Right lobe of liver (tissue), 6 donors: ENCODE results near the gene TMEM54. TPM values are rescaled to one million over a fixed set of nuclear protein-coding genes. Genes with fewer than 3 reads are reported as not detected.

Experiments used
- ATAC-seq, 4 donors: fragments of 200-7000 bp; cut with Tn5 transposase; one replicate each; pipeline ENCODE4 v1.9.1; 2020; ENCODE audit warnings: mild to moderate bottlenecking in 4 of 4, moderate library complexity in 4 of 4
- DNase-seq, 3 donors: peaks; one replicate each; pipeline ENCODE4 v3.0.0-alpha.2; 2020
- H3K27ac ChIP-seq, 3 donors: fragments of 200-600 bp; one replicate each; pipeline ENCODE4 v1.8.0; 2022
- H3K27me3 ChIP-seq, 2 donors: fragments of 200-600 bp; one replicate each; pipeline ENCODE4 v1.8.0; 2022
- H3K36me3 ChIP-seq, 4 donors: fragments of 200-600 bp; sonication (generic) in 1 of 4; one replicate each; pipeline versions ENCODE4 v1.5.1 to v1.8.0; 2017 to 2022; ENCODE audit warnings: control low read depth in 1 of 4
- H3K4me1 ChIP-seq, 4 donors: fragments of 200-600 bp; sonication (generic) in 1 of 4; one replicate each; pipeline versions ENCODE4 v1.5.1 to v1.8.0; 2017 to 2022; ENCODE audit warnings: control low read depth in 1 of 4
- H3K4me3 ChIP-seq, 3 donors: fragments of 200-600 bp; one replicate each; pipeline ENCODE4 v1.8.0; 2022
- H3K9me3 ChIP-seq, 4 donors: fragments of 200-600 bp; sonication (generic) in 1 of 4; one replicate each; pipeline versions ENCODE4 v1.5.1 to v1.8.0; 2017 to 2022; ENCODE audit warnings: control low read depth in 1 of 4
- POLR2A ChIP-seq: fragments of 450-650 bp; IDR thresholded peaks from one replicate; pipeline ENCODE4 v1.6.1; 2017; ENCODE audit warnings: antibody characterized with exemption, mild to moderate bottlenecking
- WGBS: methylation state at CpG from one replicate; pipeline ENCODE4 v1.1.6; 2018; ENCODE audit warnings: low coverage, low lambda C conversion rate; ENCODE audit not compliant: insufficient coverage; ENCODE audit errors: missing lambda C conversion rate; 5-methylcytosine and 5-hydroxymethylcytosine counted together
- intact Hi-C, 2 donors: fragments of 100-400 bp; cut with DNase I; formaldehyde crosslinking; loops; one replicate each; pipeline versions ENCODE4 v1.11.2 to v1.14.1; 2022
- total RNA-seq, 6 experiments: library from RNA; depleted of rRNA in 2 of 6; stranded (reverse); fragments of >200 nt in 2 of 6; fragmentation: NEBNext Ultra II Directional in 3 of 6; extraction: Animal tissue kit (Norgen Biotek cat#: 25700) in 3 of 6; gene quantifications; one replicate each; pipeline versions ENCODE4 v1.1.0 to v1.2.4, GENCODE V29; 2016 to 2023
- TF ChIP-seq, protein P1 (sequence below), 4 donors: fragments of 200-600 bp in 3 of 4; fragments of 450-650 bp in 1 of 4; IDR thresholded peaks; one replicate each; pipeline versions ENCODE4 v1.5.1 to v1.8.0; 2016 to 2022; ENCODE audit warnings: antibody characterized with exemption in 4 of 4, mild to moderate bottlenecking in 2 of 4
- donor health status: DM: no; HTN: yes; CAD: no.
- donor health status: DM: no; HTN: no; CAD: no.
- donor health status: DM: no; HTN: no; CAD: no.
- donor health status: DM: no; HTN: yes; CAD: no.
- donor health status: DM: no; HTN: yes; CAD: no.

Gene TMEM54
- total RNA-seq, 6 experiments from 2014 or later = 3.9 to 14.4 (median 9.0) TPM

DNA sequence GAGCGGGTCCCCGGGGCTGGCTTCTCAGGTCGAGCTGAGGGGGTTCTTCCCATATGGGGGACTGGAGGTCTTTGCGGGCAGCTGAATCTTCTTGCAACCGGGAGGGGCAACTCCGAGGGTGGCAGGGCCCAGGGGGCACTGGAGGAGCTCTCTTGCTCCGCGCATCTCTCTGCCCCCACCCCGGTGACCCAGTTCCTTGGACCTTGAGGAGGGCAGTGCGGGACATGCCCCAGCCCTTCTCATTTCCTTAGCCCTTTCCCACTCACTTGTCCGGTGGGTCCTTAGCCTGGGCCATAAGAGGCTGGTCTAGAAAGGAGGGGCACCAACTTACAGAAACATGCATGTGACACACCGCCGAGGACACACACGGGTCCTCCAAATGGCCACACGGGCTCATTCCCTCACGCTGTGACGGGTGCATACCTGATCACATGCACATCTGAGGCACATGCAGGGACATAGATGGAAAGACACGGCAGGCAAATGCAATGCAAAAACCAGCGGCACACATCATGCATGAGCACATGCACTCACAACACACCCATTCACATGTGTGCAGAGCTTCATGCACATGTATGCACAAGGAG lies 14.3 kb downstream of the TMEM54 start:
- 20% methylated on average over 2 of the region's 19 CpGs for WGBS
- peak in 1 of 3 donors; percentile 6 for DNase-seq
- Histone ChIP-seq H3K4me1 (no peaks in the 10 kb centered on the region), H3K36me3 (no peaks in the 10 kb centered on the region), H3K4me3 (no peak overlapping the region), H3K9me3 (no peaks in the 10 kb centered on the region), H3K27me3 (peaks cover 0 to 16% of the 10 kb centered on the region in 2 donors), H3K27ac (no peak overlapping the region)
- TF ChIP-seq POLR2A = no peak
- TF ChIP-seq, protein P1, sequence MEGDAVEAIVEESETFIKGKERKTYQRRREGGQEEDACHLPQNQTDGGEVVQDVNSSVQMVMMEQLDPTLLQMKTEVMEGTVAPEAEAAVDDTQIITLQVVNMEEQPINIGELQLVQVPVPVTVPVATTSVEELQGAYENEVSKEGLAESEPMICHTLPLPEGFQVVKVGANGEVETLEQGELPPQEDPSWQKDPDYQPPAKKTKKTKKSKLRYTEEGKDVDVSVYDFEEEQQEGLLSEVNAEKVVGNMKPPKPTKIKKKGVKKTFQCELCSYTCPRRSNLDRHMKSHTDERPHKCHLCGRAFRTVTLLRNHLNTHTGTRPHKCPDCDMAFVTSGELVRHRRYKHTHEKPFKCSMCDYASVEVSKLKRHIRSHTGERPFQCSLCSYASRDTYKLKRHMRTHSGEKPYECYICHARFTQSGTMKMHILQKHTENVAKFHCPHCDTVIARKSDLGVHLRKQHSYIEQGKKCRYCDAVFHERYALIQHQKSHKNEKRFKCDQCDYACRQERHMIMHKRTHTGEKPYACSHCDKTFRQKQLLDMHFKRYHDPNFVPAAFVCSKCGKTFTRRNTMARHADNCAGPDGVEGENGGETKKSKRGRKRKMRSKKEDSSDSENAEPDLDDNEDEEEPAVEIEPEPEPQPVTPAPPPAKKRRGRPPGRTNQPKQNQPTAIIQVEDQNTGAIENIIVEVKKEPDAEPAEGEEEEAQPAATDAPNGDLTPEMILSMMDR (IDR thresholded peaks at IDR 0.05) = no peak
- no peak for ATAC-seq
- intact Hi-C loops = no loop called here

DNA sequence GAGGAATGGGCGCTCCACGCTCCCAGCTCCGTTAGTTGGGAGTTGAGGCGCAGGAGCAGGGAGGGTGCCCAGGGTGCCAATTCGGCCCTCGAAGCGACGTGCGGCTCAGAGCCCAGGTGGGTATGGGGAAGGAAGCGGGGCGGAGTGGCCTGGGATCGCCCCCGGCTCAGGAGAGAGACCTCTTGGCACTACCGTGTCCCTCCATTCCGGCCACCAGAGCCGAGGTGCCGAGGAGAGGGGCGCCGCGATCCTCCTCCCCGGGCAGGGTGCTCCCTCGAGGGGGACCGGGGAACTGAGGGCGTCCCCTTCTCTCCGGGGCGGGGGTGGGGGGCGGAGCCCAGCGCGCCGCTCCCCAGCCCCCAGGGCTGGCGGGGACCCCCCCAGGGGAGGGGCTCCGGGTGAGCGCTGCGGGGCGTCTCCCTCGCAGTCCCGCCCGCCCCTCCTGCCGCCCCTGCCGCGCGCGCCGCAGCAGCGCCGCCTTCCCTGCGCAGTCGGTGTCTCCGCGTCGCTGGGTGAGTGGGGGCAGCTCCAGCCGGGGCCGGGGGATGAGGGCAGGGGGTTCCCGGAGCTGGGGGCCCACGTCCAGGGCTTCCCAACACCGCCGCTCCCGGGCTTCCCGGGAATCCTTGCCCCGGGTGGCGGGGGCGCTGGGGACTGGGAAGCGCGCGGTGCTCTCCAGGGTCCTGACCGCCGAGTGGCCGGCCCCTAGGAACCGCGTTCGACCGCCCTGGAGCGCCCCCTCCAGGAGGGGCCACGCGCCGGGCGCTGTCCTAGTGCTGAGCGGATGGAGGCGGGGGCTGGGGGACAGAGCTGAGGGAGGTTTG lies 15.0 kb downstream of the TMEM54 start, which contains the start of gene HPCA:
Gene HPCA (plus strand): TSS at position 488 of the 824 bp plus-strand sequence. CDS start 2,408 bp downstream, outside the sequence.
- Histone ChIP-seq H3K4me1 (no peaks in the 10 kb centered on the region), H3K36me3 (no peaks in the 10 kb centered on the region), H3K27ac (no peak within 1 kb of the TSS), H3K9me3 (no peaks in the 10 kb centered on the region), H3K4me3 (no peak within 1 kb of the TSS), H3K27me3 (peaks cover 0 to 16% of the 10 kb centered on the region in 2 donors)
- intact Hi-C loops = no loop called here
- 9% methylated on average over 21 of the region's 79 CpGs for WGBS
- ATAC-seq (peak; percentile 54 to 83 (median 70)), DNase-seq (peak in 1 of 3 donors; percentile 46)
- TF ChIP-seq POLR2A = no peak
- TF ChIP-seq, protein P1 (IDR thresholded peaks at IDR 0.05) = peak; percentile 12 to 40 (median 17)

DNA sequence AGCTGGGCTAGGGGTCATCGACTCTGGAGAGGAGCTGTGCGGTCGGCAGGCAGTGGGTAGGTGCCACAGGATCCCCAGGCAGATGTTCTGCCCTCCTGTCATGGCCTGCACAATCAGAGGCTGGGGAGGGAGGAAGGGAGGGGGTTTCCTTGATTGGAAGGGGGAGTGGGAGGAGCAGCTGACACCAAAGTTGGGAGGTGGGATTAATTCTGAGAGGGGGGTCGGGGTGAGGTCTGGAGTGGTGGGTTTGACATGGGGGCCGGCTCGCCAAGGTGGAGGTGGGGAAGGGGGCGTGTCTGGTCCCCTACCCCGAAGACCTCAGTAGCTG lies 15.5 kb downstream of the TMEM54 start:
- Histone ChIP-seq H3K9me3 (no peaks in the 10 kb centered on the region), H3K36me3 (no peaks in the 10 kb centered on the region), H3K4me1 (no peaks in the 10 kb centered on the region), H3K27me3 (peaks cover 0 to 16% of the 10 kb centered on the region in 2 donors), H3K4me3 (no peak overlapping the region), H3K27ac (no peak overlapping the region)
- no peak for TF ChIP-seq POLR2A
- TF ChIP-seq, protein P1 (IDR thresholded peaks at IDR 0.05) = no peak
- ATAC-seq (no peak), DNase-seq (no peak)
- WGBS = 30% methylated on average over 4 of the region's 8 CpGs
- intact Hi-C loops = no loop called here

DNA sequence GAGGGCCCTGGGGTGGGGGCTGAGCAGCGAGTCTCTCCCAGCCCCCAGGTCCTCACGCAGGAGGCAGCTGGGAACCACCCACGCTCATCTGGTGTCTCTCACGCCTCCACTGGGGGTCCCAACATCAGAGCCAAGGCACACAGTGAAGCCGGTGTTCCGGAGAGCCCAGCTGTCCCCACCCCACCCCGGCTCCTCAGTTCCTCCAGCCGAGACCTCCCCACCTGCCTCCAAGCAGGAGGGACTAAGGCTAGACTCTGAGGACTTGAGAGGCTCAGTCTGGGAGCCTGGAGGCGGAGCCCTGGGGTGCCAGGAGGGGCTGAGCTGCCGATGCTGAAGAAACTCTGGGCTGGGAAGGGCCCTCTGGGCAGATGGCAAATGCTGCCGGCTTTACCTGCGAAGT lies 16.5 kb downstream of the TMEM54 start:
- Histone ChIP-seq H3K4me1 (no peaks in the 10 kb centered on the region), H3K27ac (no peak overlapping the region), H3K36me3 (no peaks in the 10 kb centered on the region), H3K27me3 (peaks cover 0 to 16% of the 10 kb centered on the region in 2 donors), H3K9me3 (no peaks in the 10 kb centered on the region), H3K4me3 (no peak overlapping the region)
- DNase-seq = no peak
- WGBS = 34% methylated on average over 3 of the region's 12 CpGs
- intact Hi-C loops = no loop called here
- ATAC-seq = no peak
- TF ChIP-seq, protein P1 (IDR thresholded peaks at IDR 0.05) = no peak
- TF ChIP-seq POLR2A = no peak
